Endothelial cell of umbilical vein (primary cell): Measurements from ENCODE around the gene CLN6. TPM values are rescaled to one million over a fixed set of nuclear protein-coding genes. Genes with fewer than 3 reads are reported as not detected.

Source experiments
- BruUV-seq: library from RNA; stranded (reverse); fragments of 400-500 nt; replicated peaks from 2 replicates; lab custom pipeline; 2021; lab: Mats Ljungman, UMichigan
- CTCF ChIA-PET: fragments of 300-600, 350-600 bp; sonication (Branson Sonifier 250); formaldehyde crosslinking; loops from one replicate; lab custom pipeline; 2021; ENCODE audit warnings: antibody characterized with exemption, inconsistent platforms; lab: Charles Lee
- POLR2A ChIA-PET: fragments of 300-600, 350-600 bp; sonication (Branson Sonifier 250); formaldehyde crosslinking; loops from one replicate; lab custom pipeline; 2021; ENCODE audit warnings: antibody characterized with exemption, inconsistent platforms; lab: Charles Lee
- DNase-seq: peaks from one replicate; pipeline ENCODE4 v3.0.0-alpha.2; 2011; ENCODE audit warnings: low read depth, low spot score
- FAIRE-seq: peaks from 2 replicates; lab custom pipeline; 2011; peaks lifted over from hg19 to GRCh38; lab: Jason Lieb, UNC
- H2AFZ ChIP-seq: 2 replicates; pipeline ENCODE4 v1.6.0; 2012; ENCODE audit warnings: low read depth, low read length, control low read depth, inconsistent platforms
- H3K27ac ChIP-seq: 2 replicates; pipeline ENCODE4 v1.5.1; 2011; ENCODE audit warnings: low read depth, mild to moderate bottlenecking, control low read depth, low read length, moderate library complexity; ENCODE audit not compliant: insufficient read depth
- H3K27me3 ChIP-seq, 2 experiments: 2 replicates each; pipeline versions ENCODE4 v1.6.0 to v1.6.1; 2011; ENCODE audit warnings: low read length in 2 of 2, mixed read lengths in 1 of 2; ENCODE audit not compliant: control insufficient read depth in 2 of 2, insufficient read depth in 2 of 2
- H3K36me3 ChIP-seq, 2 experiments: 2 replicates in 1 of 2; 3 replicates in 1 of 2; pipeline ENCODE4 v1.5.1; 2011; ENCODE audit warnings: low read length in 2 of 2, mild to moderate bottlenecking in 1 of 2, moderate library complexity in 1 of 2; ENCODE audit not compliant: control insufficient read depth in 2 of 2, insufficient read depth in 2 of 2; ENCODE audit errors: extremely low read depth in 1 of 2
- H3K4me1 ChIP-seq: 3 replicates; pipeline ENCODE4 v1.5.1; 2011; ENCODE audit warnings: mild to moderate bottlenecking, low read length; ENCODE audit not compliant: control insufficient read depth, insufficient read depth; ENCODE audit errors: extremely low read depth
- H3K4me2 ChIP-seq: 2 replicates; pipeline ENCODE4 v1.6.1; 2011; ENCODE audit warnings: low read length, control low read depth, mixed read lengths; ENCODE audit not compliant: insufficient read depth
- H3K4me3 ChIP-seq, 3 experiments: fragments of 200-600 bp in 1 of 3; sonication (generic), shearing (Covaris generic) in 1 of 3; replicated peaks in 1 of 3; 2 replicates each; pipeline ENCODE4 v1.5.1; 2011 to 2016; ENCODE audit warnings: control low read depth in 3 of 3, low read length in 3 of 3, mild to moderate bottlenecking in 2 of 3, inconsistent platforms in 1 of 3, low read depth in 1 of 3, moderate library complexity in 1 of 3; ENCODE audit not compliant: insufficient read depth in 1 of 3
- H3K79me2 ChIP-seq: 2 replicates; pipeline ENCODE4 v1.6.0; 2012; ENCODE audit warnings: low read length, inconsistent platforms; ENCODE audit not compliant: control insufficient read depth, insufficient read depth
- H3K9ac ChIP-seq: replicated peaks from 2 replicates; pipeline ENCODE3; 2011; ENCODE audit warnings: low read length, control low read depth; ENCODE audit not compliant: insufficient read depth; ENCODE audit errors: extremely low read depth
- H3K9me1 ChIP-seq: replicated peaks from 3 replicates; pipeline ENCODE4 v1.6.0; 2011; ENCODE audit warnings: mild to moderate bottlenecking, low read length; ENCODE audit not compliant: control insufficient read depth, insufficient read depth; ENCODE audit errors: extremely low read depth
- H3K9me3 ChIP-seq: replicated peaks from 2 replicates; pipeline ENCODE4 v1.5.1; 2012; ENCODE audit warnings: low read length, inconsistent platforms; ENCODE audit not compliant: control insufficient read depth, insufficient read depth
- H4K20me1 ChIP-seq: replicated peaks from 2 replicates; pipeline ENCODE3; 2011; ENCODE audit warnings: mild to moderate bottlenecking, low read length; ENCODE audit not compliant: control insufficient read depth, insufficient read depth; ENCODE audit errors: extremely low read depth
- EZH2 ChIP-seq: IDR thresholded peaks from 2 replicates; pipeline ENCODE4 v1.6.1; 2012; ENCODE audit warnings: borderline replicate concordance, low read depth, mild to moderate bottlenecking, moderate library complexity, low read length, inconsistent platforms; ENCODE audit not compliant: severe bottlenecking
- FOS ChIP-seq: IDR thresholded peaks from 2 replicates; pipeline ENCODE4 v1.6.1; 2011; ENCODE audit warnings: mild to moderate bottlenecking, low read length, moderate library complexity, borderline replicate concordance; ENCODE audit not compliant: insufficient read depth
- GATA2 ChIP-seq: IDR thresholded peaks from 2 replicates; pipeline ENCODE4 v1.7.0; 2011; ENCODE audit warnings: low read depth, mild to moderate bottlenecking, moderate library complexity, mixed read lengths, low read length; ENCODE audit not compliant: insufficient read length, insufficient read depth
- JUN ChIP-seq: IDR thresholded peaks from 2 replicates; pipeline ENCODE4 v1.6.1; 2011; ENCODE audit warnings: borderline replicate concordance, low read depth; ENCODE audit not compliant: insufficient read length, insufficient read depth
- MYC ChIP-seq: IDR thresholded peaks from one replicate; pipeline ENCODE4 v1.6.1; 2011; ENCODE audit warnings: mild to moderate bottlenecking, low read depth, low read length
- POLR2A ChIP-seq: IDR thresholded peaks from 2 replicates; pipeline ENCODE4 v1.6.1; 2012; ENCODE audit warnings: low read depth, mild to moderate bottlenecking, control low read depth, low read length
- POLR2AphosphoS5 ChIP-seq: IDR thresholded peaks from 2 replicates; pipeline ENCODE4 v1.6.1; 2012; ENCODE audit warnings: low read depth, mild to moderate bottlenecking, control low read depth, low read length, moderate library complexity; ENCODE audit not compliant: insufficient read depth
- dilution Hi-C: fragments of 300-500 bp; cut with MboI; formaldehyde crosslinking; loops from one replicate; pipeline ENCODE4 v1.15.0; 2019; ENCODE audit warnings: low sequenced_read_pairs; ENCODE audit not compliant: extremely low pct_ligation_motif_present
- intact Hi-C: fragments of 100-400 bp; cut with micrococcal nuclease; formaldehyde crosslinking; loops from one replicate; pipeline ENCODE4 v1.10.0; 2022
- polyA plus RNA-seq, 4 experiments: library from polyadenylated mRNA; depleted of rRNA in 3 of 4; stranded (reverse) in 3 of 4; unstranded in 1 of 4; fragments of >200 nt; gene quantifications; 2 replicates each; pipeline versions ENCODE4 v1.2.1 to v1.2.3, GENCODE V29; 2011 to 2012; ENCODE audit warnings: missing spikeins in 1 of 4
- total RNA-seq: library from RNA; stranded (reverse); gene quantifications from 2 replicates; pipeline ENCODE4 v1.2.3, GENCODE V29; 2021
- TF ChIP-seq, protein P1 (sequence below): IDR thresholded peaks from 2 replicates; pipeline ENCODE4 v1.6.1; 2011; ENCODE audit not compliant: insufficient read depth, insufficient read length
- TF ChIP-seq, protein P2 (sequence below), 2 donors: IDR thresholded peaks; 1 replicate in 1 of 2; 2 replicates in 1 of 2; pipeline ENCODE4 v1.5.1; 2011; ENCODE audit warnings: low read length in 2 of 2, mild to moderate bottlenecking in 2 of 2, moderate library complexity in 2 of 2, control low read depth in 1 of 2, inconsistent platforms in 1 of 2, low read depth in 1 of 2; ENCODE audit not compliant: insufficient read depth in 1 of 2; ENCODE audit errors: extremely low read depth in 1 of 2

The CLN6 gene
- total and polyA plus RNA-seq, 2 donors (not counting 3 experiments of a cell fraction or from before 2014, with no cell fraction given): 53.9 to 75.5 TPM

DNA sequence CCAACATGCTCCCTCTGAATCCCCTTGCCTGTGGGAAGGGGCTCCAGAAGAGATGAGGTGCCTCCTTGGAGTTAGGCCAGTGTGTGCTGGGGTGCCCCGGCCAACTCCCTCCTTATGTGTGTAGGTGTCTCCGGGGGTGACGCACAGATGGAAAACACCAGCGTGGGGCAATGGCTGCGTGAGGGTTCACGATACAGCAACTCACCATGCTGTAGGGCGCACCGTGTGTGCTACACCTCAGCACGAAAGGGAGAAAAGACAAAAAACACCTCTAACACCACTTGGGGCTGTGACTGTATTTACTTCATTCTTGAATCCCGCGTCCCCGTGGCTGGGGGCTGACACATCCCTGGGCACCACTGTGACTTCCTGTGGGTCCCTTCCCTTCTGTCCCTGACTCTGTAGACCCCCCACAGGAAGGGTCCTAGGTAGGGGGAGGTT, 22.8 kb downstream of the CLN6 start:
- CTCF ChIA-PET: interaction anchor here (0.9 kb wide), 1 partner anchor 12 kb away, joined by 7 read pairs; no protein-coding TSS in a partner anchor
- H3K27me3 ChIP-seq: no peaks in the 10 kb centered on the region
- no peak overlapping the region for H3K9ac ChIP-seq
- intact Hi-C loops (no loop called here), dilution Hi-C loops (no loop called here)
- H4K20me1 ChIP-seq: no peaks in the 10 kb centered on the region
- TF ChIP-seq POLR2AphosphoS5: no peak
- TF ChIP-seq GATA2: no peak
- no peak for TF ChIP-seq MYC
- TF ChIP-seq, protein P1, sequence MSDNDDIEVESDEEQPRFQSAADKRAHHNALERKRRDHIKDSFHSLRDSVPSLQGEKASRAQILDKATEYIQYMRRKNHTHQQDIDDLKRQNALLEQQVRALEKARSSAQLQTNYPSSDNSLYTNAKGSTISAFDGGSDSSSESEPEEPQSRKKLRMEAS: no peak
- no peak for TF ChIP-seq FOS
- TF ChIP-seq, protein P2, sequence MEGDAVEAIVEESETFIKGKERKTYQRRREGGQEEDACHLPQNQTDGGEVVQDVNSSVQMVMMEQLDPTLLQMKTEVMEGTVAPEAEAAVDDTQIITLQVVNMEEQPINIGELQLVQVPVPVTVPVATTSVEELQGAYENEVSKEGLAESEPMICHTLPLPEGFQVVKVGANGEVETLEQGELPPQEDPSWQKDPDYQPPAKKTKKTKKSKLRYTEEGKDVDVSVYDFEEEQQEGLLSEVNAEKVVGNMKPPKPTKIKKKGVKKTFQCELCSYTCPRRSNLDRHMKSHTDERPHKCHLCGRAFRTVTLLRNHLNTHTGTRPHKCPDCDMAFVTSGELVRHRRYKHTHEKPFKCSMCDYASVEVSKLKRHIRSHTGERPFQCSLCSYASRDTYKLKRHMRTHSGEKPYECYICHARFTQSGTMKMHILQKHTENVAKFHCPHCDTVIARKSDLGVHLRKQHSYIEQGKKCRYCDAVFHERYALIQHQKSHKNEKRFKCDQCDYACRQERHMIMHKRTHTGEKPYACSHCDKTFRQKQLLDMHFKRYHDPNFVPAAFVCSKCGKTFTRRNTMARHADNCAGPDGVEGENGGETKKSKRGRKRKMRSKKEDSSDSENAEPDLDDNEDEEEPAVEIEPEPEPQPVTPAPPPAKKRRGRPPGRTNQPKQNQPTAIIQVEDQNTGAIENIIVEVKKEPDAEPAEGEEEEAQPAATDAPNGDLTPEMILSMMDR (IDR thresholded peaks at IDR 0.05; ENCODE audit: extremely low read depth in 1 of 2, insufficient read depth in 1 of 2, low read depth in 1 of 2, low read length in 2 of 2): no peak
- TF ChIP-seq EZH2: no peak
- TF ChIP-seq POLR2A: no peak
- no peak for TF ChIP-seq JUN
- H3K9me3 ChIP-seq: no peaks in the 10 kb centered on the region
- H3K4me1 ChIP-seq: peaks cover 15% of the 10 kb centered on the region
- H3K4me2 ChIP-seq: no peak overlapping the region
- no peak for FAIRE-seq
- no peak overlapping the region for H3K4me3 ChIP-seq
- no peak overlapping the region for H3K27ac ChIP-seq
- H3K36me3 ChIP-seq: no peaks in the 10 kb centered on the region
- H3K9me1 ChIP-seq: no peaks in the 10 kb centered on the region
- no TSS peak for BruUV-seq
- DNase-seq: no peak
- peaks cover 6% of the 10 kb centered on the region for H3K79me2 ChIP-seq
- H2AFZ ChIP-seq: no peak overlapping the region
- POLR2A ChIA-PET: no interaction called here
